IMR-90 (cell line): ENCODE results near the gene CD8B2. TPM values are rescaled to one million over a fixed set of nuclear protein-coding genes. Genes with fewer than 3 reads are reported as not detected.

Experiments used
- ATAC-seq: fragments of 200-7000 bp; cut with Tn5 transposase; 2 replicates; pipeline ENCODE4 v1.9.1; 2020; ENCODE audit warnings: low read depth, mild to moderate bottlenecking, moderate library complexity
- BruUV-seq: library from RNA; stranded (reverse); fragments of 400-500 nt; replicated peaks from 2 replicates; lab custom pipeline; 2021; lab: Mats Ljungman, UMichigan
- CTCF ChIA-PET: fragments of 300-600 bp; formaldehyde crosslinking; extraction: SDS; loops from one replicate; lab custom pipeline; 2021; ENCODE audit warnings: antibody characterized with exemption; lab: Yijun Ruan, JAX
- POLR2A ChIA-PET: fragments of 300-600 bp; sonication (Branson Sonifier 250); formaldehyde crosslinking; loops from one replicate; lab custom pipeline; 2022; ENCODE audit warnings: antibody characterized with exemption; ENCODE audit not compliant: unreplicated experiment; lab: Charles Lee
- DNase-seq: peaks from one replicate; pipeline ENCODE4 v3.0.0; 2013
- H2AFZ ChIP-seq: replicated peaks from 2 replicates; pipeline ENCODE3; 2013; ENCODE audit warnings: low read length, mild to moderate bottlenecking; ENCODE audit not compliant: poor library complexity
- H2AK5ac ChIP-seq: 2 replicates; pipeline ENCODE4 v1.6.1; 2013; ENCODE audit warnings: low read depth, low read length, inconsistent platforms
- H2AK9ac ChIP-seq: replicated peaks from 2 replicates; pipeline ENCODE3; 2013; ENCODE audit warnings: mild to moderate bottlenecking, low read depth, low read length, moderate library complexity; ENCODE audit not compliant: poor library complexity
- H2BK120ac ChIP-seq: 2 replicates; pipeline ENCODE4 v1.6.1; 2013; ENCODE audit warnings: low read depth, low read length, inconsistent platforms
- H2BK15ac ChIP-seq: 3 replicates; pipeline ENCODE4 v1.6.1; 2013; ENCODE audit warnings: low read depth, low read length, inconsistent platforms
- H2BK20ac ChIP-seq: 2 replicates; pipeline ENCODE4 v1.6.1; 2013; ENCODE audit warnings: low read depth, mild to moderate bottlenecking, inconsistent platforms, low read length, moderate library complexity
- H2BK5ac ChIP-seq: 2 replicates; pipeline ENCODE4 v1.6.1; 2013; ENCODE audit warnings: mild to moderate bottlenecking, low read depth, low read length, inconsistent platforms; ENCODE audit not compliant: poor library complexity, severe bottlenecking
- H3K14ac ChIP-seq: replicated peaks from 2 replicates; pipeline ENCODE4 v1.6.1; 2013; ENCODE audit warnings: low read depth, low read length, inconsistent platforms
- H3K18ac ChIP-seq: 2 replicates; pipeline ENCODE4 v1.6.1; 2013; ENCODE audit warnings: low read depth, low read length, control low read depth
- H3K23ac ChIP-seq: 2 replicates; pipeline ENCODE4 v1.6.1; 2013; ENCODE audit warnings: low read depth, low read length, inconsistent platforms
- H3K27ac ChIP-seq: 2 replicates; pipeline ENCODE4 v1.5.1; 2013; ENCODE audit warnings: mild to moderate bottlenecking, control low read depth, low read length; ENCODE audit not compliant: insufficient read depth
- H3K27me3 ChIP-seq: 2 replicates; pipeline ENCODE4 v1.6.1; 2013; ENCODE audit warnings: low read length; ENCODE audit not compliant: control insufficient read depth, insufficient read depth
- H3K36me3 ChIP-seq: 2 replicates; pipeline ENCODE4 v1.6.1; 2013; ENCODE audit warnings: low read length, mixed read lengths; ENCODE audit not compliant: control insufficient read depth, insufficient read depth
- H3K4ac ChIP-seq: 2 replicates; pipeline ENCODE4 v1.6.1; 2013; ENCODE audit warnings: low read depth, low read length, inconsistent platforms
- H3K4me1 ChIP-seq: 2 replicates; pipeline ENCODE4 v1.6.1; 2013; ENCODE audit warnings: low read length, mixed read lengths; ENCODE audit not compliant: control insufficient read depth, insufficient read depth
- H3K4me2 ChIP-seq: 2 replicates; pipeline ENCODE4 v1.6.1; 2013; ENCODE audit warnings: low read depth, mild to moderate bottlenecking, control low read depth, low read length, moderate library complexity
- H3K4me3 ChIP-seq: 2 replicates; pipeline ENCODE4 v1.5.1; 2013; ENCODE audit warnings: low read depth, mild to moderate bottlenecking, control low read depth, low read length, moderate library complexity; ENCODE audit not compliant: insufficient read depth
- H3K56ac ChIP-seq: 2 replicates; pipeline ENCODE4 v1.6.1; 2013; ENCODE audit warnings: low read length, inconsistent platforms; ENCODE audit not compliant: insufficient read depth; ENCODE audit errors: extremely low read depth
- H3K79me1 ChIP-seq, 2 experiments: 2 replicates each; pipeline ENCODE4 v1.6.1; 2013; ENCODE audit warnings: low read length in 2 of 2, inconsistent platforms in 1 of 2, low read depth in 1 of 2
- H3K9ac ChIP-seq: 2 replicates; pipeline ENCODE4 v1.6.1; 2013; ENCODE audit warnings: low read depth, low read length, control low read depth
- H3K9me1 ChIP-seq: 2 replicates; pipeline ENCODE4 v1.6.1; 2013; ENCODE audit warnings: low read length, inconsistent platforms; ENCODE audit not compliant: insufficient read depth
- H3K9me3 ChIP-seq: 2 replicates; pipeline ENCODE4 v1.6.1; 2013; ENCODE audit warnings: low read length; ENCODE audit not compliant: control insufficient read depth, insufficient read depth
- H4K20me1 ChIP-seq: 2 replicates; pipeline ENCODE4 v1.6.1; 2013; ENCODE audit warnings: low read length, inconsistent platforms; ENCODE audit not compliant: insufficient read depth
- H4K5ac ChIP-seq: 2 replicates; pipeline ENCODE4 v1.6.1; 2013; ENCODE audit warnings: mild to moderate bottlenecking, low read depth, low read length, control low read depth
- H4K8ac ChIP-seq, 2 experiments: 2 replicates each; pipeline ENCODE4 v1.6.1; 2013; ENCODE audit warnings: low read depth in 2 of 2, low read length in 2 of 2, control low read depth in 1 of 2, inconsistent platforms in 1 of 2
- H4K91ac ChIP-seq: 2 replicates; pipeline ENCODE4 v1.6.1; 2013; ENCODE audit warnings: low read depth, low read length, inconsistent platforms; ENCODE audit not compliant: insufficient read depth
- CHD1 ChIP-seq: IDR thresholded peaks from 2 replicates; pipeline ENCODE4 v1.6.1; 2012; ENCODE audit warnings: low read depth, low read length, improper control_type of control experiment
- RCOR1 ChIP-seq: IDR thresholded peaks from 2 replicates; pipeline ENCODE4 v1.6.1; 2012; ENCODE audit warnings: mild to moderate bottlenecking, low read length, improper control_type of control experiment; ENCODE audit not compliant: insufficient replicate concordance
- RFX5 ChIP-seq: IDR thresholded peaks from 2 replicates; pipeline ENCODE4 v1.8.0; 2012; ENCODE audit warnings: low read depth, mild to moderate bottlenecking, low read length, moderate library complexity
- WGBS, 2 experiments: methylation state at CpG; one replicate each; pipeline versions ENCODE4 v1.1.5 to v1.1.7; 2013; ENCODE audit warnings: missing lambda C conversion rate in 2 of 2; ENCODE audit not compliant: insufficient read length in 1 of 2; ENCODE audit errors: extremely low coverage in 2 of 2; 5-methylcytosine and 5-hydroxymethylcytosine counted together
- dilution Hi-C: fragments of 300-500 bp; cut with HindIII; formaldehyde crosslinking; loops from one replicate; pipeline ENCODE4 v1.14.3; 2018; ENCODE audit warnings: low sequenced_read_pairs; ENCODE audit not compliant: unreplicated experiment
- in situ Hi-C: fragments of 300-500 bp; cut with MboI; formaldehyde crosslinking; loops from 3 replicates; pipeline ENCODE4 v1.14.3; 2019; ENCODE audit warnings: low sequenced_read_pairs, inconsistent platforms, mixed read lengths
- intact Hi-C: fragments of 100-400 bp; cut with micrococcal nuclease; formaldehyde crosslinking; loops from 2 replicates; pipeline ENCODE4 v1.10.0; 2022
- polyA plus RNA-seq, 3 experiments: library from polyadenylated mRNA; depleted of rRNA; stranded (reverse); fragments of >200 nt; gene quantifications; 2 replicates each; pipeline ENCODE4 v1.2.3, GENCODE V29; 2012; ENCODE audit warnings: low replicate concordance in 1 of 3
- total RNA-seq: library from RNA; depleted of rRNA; stranded (reverse); fragments of >200 nt; gene quantifications from 2 replicates; pipeline ENCODE4 v1.2.3, GENCODE V29; 2012

The CD8B2 gene
- total and polyA plus RNA-seq, 2 of the 4 experiments (the other 2 are of a cell fraction): not detected

DNA sequence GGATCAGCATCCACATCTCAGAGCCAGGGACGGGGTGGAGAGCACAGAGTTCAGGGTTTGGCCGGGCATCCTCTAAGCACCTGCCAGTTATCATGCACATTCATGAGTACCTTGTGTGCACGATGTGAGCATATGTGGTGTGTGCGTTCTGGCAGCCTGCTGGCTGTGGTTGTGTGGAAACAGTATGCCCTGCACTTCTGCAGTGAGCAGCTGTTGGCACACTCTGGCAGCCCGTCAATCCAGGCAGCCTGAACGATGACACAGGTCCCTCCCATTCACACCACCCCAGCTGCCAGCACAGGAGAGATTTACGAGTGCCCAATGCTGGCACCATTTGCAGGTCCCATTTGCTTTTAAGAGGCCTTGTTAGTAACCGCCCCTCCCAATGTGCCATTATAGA lies 74.2 kb downstream of the CD8B2 start:
- no peak overlapping the region for H3K4ac ChIP-seq
- H3K9ac ChIP-seq: no peak overlapping the region
- H3K27ac ChIP-seq: no peak overlapping the region
- no peaks in the 10 kb centered on the region for H4K20me1 ChIP-seq
- no peak overlapping the region for H3K14ac ChIP-seq
- ATAC-seq (no peak), DNase-seq (no peak)
- no peak overlapping the region for H2BK15ac ChIP-seq
- BruUV-seq: no TSS peak
- no peak overlapping the region for H2BK20ac ChIP-seq
- dilution Hi-C loops (no loop called here), intact Hi-C loops (no loop called here), in situ Hi-C loops (no loop called here)
- H3K4me1 ChIP-seq: no peaks in the 10 kb centered on the region
- no peak overlapping the region for H4K91ac ChIP-seq
- no peaks in the 10 kb centered on the region for H3K9me1 ChIP-seq
- POLR2A ChIA-PET: no interaction called here
- H2BK5ac ChIP-seq: no peak overlapping the region
- H2BK120ac ChIP-seq: no peak overlapping the region
- TF ChIP-seq RFX5 (no peak), RCOR1 (no peak), CHD1 (no peak)
- H3K4me3 ChIP-seq: no peak overlapping the region
- 20% methylated on average over 1 of the region's 8 CpGs; no CpG with 5 or more reads in 1 of the 2 experiments for WGBS, 2 experiments
- H2AFZ ChIP-seq: no peak overlapping the region
- no peaks in the 10 kb centered on the region for H3K9me3 ChIP-seq
- no peak overlapping the region for H4K5ac ChIP-seq
- no peak overlapping the region for H3K23ac ChIP-seq
- H3K27me3 ChIP-seq: no peaks in the 10 kb centered on the region
- CTCF ChIA-PET: no interaction called here
- H3K79me1 ChIP-seq: no peaks in the 10 kb centered on the region
- H3K18ac ChIP-seq: no peak overlapping the region
- H2AK9ac ChIP-seq: no peak overlapping the region
- H3K36me3 ChIP-seq: no peaks in the 10 kb centered on the region
- no peak overlapping the region for H3K56ac ChIP-seq
- H2AK5ac ChIP-seq: no peak overlapping the region
- no peak overlapping the region for H3K4me2 ChIP-seq
- no peak overlapping the region for H4K8ac ChIP-seq
